ENCODE results near the gene ABCD4.

Gene ABCD4

DNA sequence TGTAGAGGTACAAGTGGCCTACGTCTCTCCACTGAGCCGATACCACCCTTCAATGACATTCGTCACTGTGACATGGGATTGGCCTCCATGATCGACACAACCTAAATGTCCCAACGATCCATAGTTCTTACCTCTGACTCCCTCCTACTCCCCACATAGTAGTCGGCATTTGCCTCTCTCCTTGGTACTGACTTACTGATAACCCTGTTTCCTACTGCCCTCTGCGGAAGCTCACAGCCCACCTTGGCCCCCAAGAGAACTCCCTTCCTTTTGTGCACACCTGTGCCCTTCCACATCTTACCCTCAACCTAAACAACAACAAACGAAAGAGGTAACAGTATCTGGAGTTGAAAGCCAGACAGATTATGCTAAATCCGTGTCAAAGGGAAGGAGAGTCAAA lies 39.6 kb downstream of the ABCD4 start:
- Histone ChIP-seq H3K27me3 (replicated peaks; ENCODE audit: insufficient read depth, low read length) (peaks cover 8% of the 10 kb centered on the region), H3K9me3 (replicated peaks; ENCODE audit: insufficient read depth, low read length) (no peaks in the 10 kb centered on the region), H3K4me1 (ENCODE audit: low read length) (no peaks in the 10 kb centered on the region), H3K4me2 (ENCODE audit: low read depth, low read length) (no peak overlapping the region), H3K27ac (ENCODE audit: low read length) (no peak overlapping the region), H4K20me1 (ENCODE audit: insufficient read depth, low read length) (no peaks in the 10 kb centered on the region), H3K4me3 (ENCODE audit: low read length) (no peak overlapping the region), H3K9ac (ENCODE audit: low read length) (no peak overlapping the region), H3F3A (ENCODE audit: insufficient read depth, low read length) (no peaks in the 10 kb centered on the region), H3K79me2 (ENCODE audit: low read length) (no peaks in the 10 kb centered on the region), H3K36me3 (replicated peaks; ENCODE audit: insufficient read depth, low read length) (no peaks in the 10 kb centered on the region), H3K9me2 (replicated peaks; ENCODE audit: insufficient read depth, low read length) (no peaks in the 10 kb centered on the region), H2AFZ (ENCODE audit: low read length) (no peak overlapping the region)
- no peak for DNase-seq
- TF ChIP-seq EZH2phosphoT487 (IDR thresholded peaks at IDR 0.05; ENCODE audit: low read length) (no peak), EZH2 (optimal IDR thresholded peaks at IDR 0.05; ENCODE audit: low read depth, low read length) (no peak)
- TF ChIP-seq, protein P1, sequence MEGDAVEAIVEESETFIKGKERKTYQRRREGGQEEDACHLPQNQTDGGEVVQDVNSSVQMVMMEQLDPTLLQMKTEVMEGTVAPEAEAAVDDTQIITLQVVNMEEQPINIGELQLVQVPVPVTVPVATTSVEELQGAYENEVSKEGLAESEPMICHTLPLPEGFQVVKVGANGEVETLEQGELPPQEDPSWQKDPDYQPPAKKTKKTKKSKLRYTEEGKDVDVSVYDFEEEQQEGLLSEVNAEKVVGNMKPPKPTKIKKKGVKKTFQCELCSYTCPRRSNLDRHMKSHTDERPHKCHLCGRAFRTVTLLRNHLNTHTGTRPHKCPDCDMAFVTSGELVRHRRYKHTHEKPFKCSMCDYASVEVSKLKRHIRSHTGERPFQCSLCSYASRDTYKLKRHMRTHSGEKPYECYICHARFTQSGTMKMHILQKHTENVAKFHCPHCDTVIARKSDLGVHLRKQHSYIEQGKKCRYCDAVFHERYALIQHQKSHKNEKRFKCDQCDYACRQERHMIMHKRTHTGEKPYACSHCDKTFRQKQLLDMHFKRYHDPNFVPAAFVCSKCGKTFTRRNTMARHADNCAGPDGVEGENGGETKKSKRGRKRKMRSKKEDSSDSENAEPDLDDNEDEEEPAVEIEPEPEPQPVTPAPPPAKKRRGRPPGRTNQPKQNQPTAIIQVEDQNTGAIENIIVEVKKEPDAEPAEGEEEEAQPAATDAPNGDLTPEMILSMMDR (IDR thresholded peaks at IDR 0.05; ENCODE audit: low read length), result no peak

DNA sequence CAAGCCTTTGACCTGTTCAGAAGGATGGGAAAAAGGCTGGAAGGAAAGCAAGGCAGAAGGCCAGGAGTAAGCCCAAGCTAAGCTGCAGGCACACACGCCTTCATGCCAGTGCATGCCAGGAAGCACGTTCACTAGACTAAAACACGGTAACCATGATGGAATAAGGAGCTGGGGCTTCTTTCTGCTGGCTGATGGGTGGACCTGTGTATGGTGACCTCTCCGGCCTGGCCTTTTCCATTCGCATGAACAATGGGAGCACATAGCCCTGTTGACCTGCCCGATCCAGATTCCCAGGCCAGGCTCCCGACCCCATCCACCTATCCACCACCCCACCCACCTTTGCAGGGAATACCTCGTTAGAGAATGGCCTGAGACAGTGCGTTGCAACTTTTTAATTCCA lies 40.7 kb downstream of the ABCD4 start:
- Histone ChIP-seq H3K9ac (ENCODE audit: low read length) (no peak overlapping the region), H3K4me2 (ENCODE audit: low read depth, low read length) (no peak overlapping the region), H4K20me1 (ENCODE audit: insufficient read depth, low read length) (no peaks in the 10 kb centered on the region), H2AFZ (ENCODE audit: low read length) (no peak overlapping the region), H3K9me2 (replicated peaks; ENCODE audit: insufficient read depth, low read length) (no peaks in the 10 kb centered on the region), H3K4me1 (ENCODE audit: low read length) (no peaks in the 10 kb centered on the region), H3K79me2 (ENCODE audit: low read length) (no peaks in the 10 kb centered on the region), H3K36me3 (replicated peaks; ENCODE audit: insufficient read depth, low read length) (no peaks in the 10 kb centered on the region), H3F3A (ENCODE audit: insufficient read depth, low read length) (no peaks in the 10 kb centered on the region), H3K27me3 (replicated peaks; ENCODE audit: insufficient read depth, low read length) (peaks cover 13% of the 10 kb centered on the region), H3K4me3 (ENCODE audit: low read length) (no peak overlapping the region), H3K27ac (ENCODE audit: low read length) (no peak overlapping the region), H3K9me3 (replicated peaks; ENCODE audit: insufficient read depth, low read length) (no peaks in the 10 kb centered on the region)
- no peak for TF ChIP-seq EZH2phosphoT487 (IDR thresholded peaks at IDR 0.05; ENCODE audit: low read length)
- TF ChIP-seq EZH2 (optimal IDR thresholded peaks at IDR 0.05; ENCODE audit: low read depth, low read length), result no peak
- TF ChIP-seq, protein P1 (IDR thresholded peaks at IDR 0.05; ENCODE audit: low read length), result no peak
- no peak for DNase-seq

DNA sequence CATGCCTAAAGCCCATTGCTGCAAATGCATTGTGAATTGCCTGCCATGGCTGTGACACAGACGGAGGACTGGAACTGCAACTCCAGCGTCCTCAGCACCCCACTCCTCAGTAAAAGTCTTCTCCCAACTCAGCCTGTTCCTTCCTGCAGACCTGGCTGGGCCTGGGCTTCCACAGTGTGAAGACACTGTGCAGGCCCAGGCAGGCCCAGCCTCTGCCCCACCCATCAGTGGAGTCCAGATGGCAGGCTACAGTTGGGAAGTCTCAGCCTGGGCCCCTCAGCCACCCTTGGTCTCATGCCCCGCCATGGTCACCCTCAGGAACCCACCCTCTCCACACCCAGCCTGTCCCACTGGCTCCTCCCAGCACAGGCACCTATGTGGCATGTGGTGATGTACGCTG lies 41.4 kb downstream of the ABCD4 start:
- Histone ChIP-seq H3K36me3 (replicated peaks; ENCODE audit: insufficient read depth, low read length) (no peaks in the 10 kb centered on the region), H3K27me3 (replicated peaks; ENCODE audit: insufficient read depth, low read length) (peaks cover 13% of the 10 kb centered on the region), H4K20me1 (ENCODE audit: insufficient read depth, low read length) (no peaks in the 10 kb centered on the region), H3K79me2 (ENCODE audit: low read length) (no peaks in the 10 kb centered on the region), H3K9ac (ENCODE audit: low read length) (no peak overlapping the region), H3K9me3 (replicated peaks; ENCODE audit: insufficient read depth, low read length) (no peaks in the 10 kb centered on the region), H3F3A (ENCODE audit: insufficient read depth, low read length) (no peaks in the 10 kb centered on the region), H3K9me2 (replicated peaks; ENCODE audit: insufficient read depth, low read length) (no peaks in the 10 kb centered on the region), H3K27ac (ENCODE audit: low read length) (no peak overlapping the region), H2AFZ (ENCODE audit: low read length) (no peak overlapping the region), H3K4me2 (ENCODE audit: low read depth, low read length) (no peak overlapping the region), H3K4me3 (ENCODE audit: low read length) (no peak overlapping the region), H3K4me1 (ENCODE audit: low read length) (no peaks in the 10 kb centered on the region)
- no peak for DNase-seq
- TF ChIP-seq EZH2 (optimal IDR thresholded peaks at IDR 0.05; ENCODE audit: low read depth, low read length), result no peak
- TF ChIP-seq, protein P1 (IDR thresholded peaks at IDR 0.05; ENCODE audit: low read length), result no peak
